HG03460 (cell line): ENCODE results near the gene UCHL5.
A peak's percentile ranks its signal among the peaks of the same experiment; 100 is the strongest.
"Not testable (repeated sequence)": the region's sequence is repeated elsewhere in the genome, so short reads cannot be mapped to it uniquely, and the experiment has no call there.

Experiments used
- ATAC-seq: cut with Tn5 transposase; IDR thresholded peaks from one replicate; pipeline ENCODE4 v1.9.1; 2021; ENCODE audit not compliant: unreplicated experiment

Gene UCHL5

DNA sequence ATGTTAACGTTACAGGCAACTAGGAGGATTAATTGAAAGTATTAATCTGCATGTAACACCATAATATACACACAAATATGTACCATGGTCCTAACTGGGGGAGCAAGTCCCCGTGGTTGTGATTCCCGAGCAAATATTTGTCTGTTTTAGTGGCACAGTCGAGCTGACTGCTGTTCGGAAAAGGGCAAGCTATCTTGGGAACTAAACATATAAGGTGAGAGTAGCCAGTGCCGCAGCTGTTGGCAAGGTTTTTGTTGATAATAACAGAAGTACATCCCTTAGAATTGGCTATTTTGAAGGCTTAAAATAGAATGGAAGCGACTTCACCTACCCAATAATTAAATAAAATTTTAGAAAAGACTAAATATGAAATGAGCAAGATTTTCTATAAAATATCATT, 45.5 kb downstream of the UCHL5 start:
- no peak for ATAC-seq

GRCh38 chr1:193013005-193013404, 46.2 kb downstream of the UCHL5 start:
- no peak for ATAC-seq

DNA sequence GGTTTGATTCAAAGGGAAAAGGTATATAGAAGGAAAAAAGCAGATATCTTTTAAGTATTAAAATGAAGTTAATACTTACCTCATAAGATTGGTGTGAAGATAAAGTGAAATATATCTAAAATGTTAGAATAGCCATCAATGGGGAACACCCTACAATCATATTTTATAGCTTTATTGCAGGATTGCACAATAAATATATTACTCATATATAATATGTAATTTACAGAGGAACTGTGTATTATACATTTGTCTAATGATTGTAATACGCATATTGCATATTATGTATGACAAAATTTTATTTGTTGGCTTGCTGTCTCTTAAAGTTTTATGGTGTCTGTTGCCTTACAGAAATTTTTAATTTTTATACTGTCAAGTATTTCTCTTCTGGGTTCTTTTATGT, 47.8 kb downstream of the UCHL5 start:
- no peak for ATAC-seq

GRCh38 chr1:193009501-193009900, 49.7 kb downstream of the UCHL5 start:
- no peak for ATAC-seq

- ATAC-seq = no peak
These were observed 53.4 kb downstream of the UCHL5 start for GRCh38 chr1:193005785-193006184.

- no peak for ATAC-seq
These were observed 60.6 kb downstream of the UCHL5 start for GRCh38 chr1:192998536-192998935.

- no peak for ATAC-seq
These were observed 65.0 kb downstream of the UCHL5 start for GRCh38 chr1:192994141-192994540.

DNA sequence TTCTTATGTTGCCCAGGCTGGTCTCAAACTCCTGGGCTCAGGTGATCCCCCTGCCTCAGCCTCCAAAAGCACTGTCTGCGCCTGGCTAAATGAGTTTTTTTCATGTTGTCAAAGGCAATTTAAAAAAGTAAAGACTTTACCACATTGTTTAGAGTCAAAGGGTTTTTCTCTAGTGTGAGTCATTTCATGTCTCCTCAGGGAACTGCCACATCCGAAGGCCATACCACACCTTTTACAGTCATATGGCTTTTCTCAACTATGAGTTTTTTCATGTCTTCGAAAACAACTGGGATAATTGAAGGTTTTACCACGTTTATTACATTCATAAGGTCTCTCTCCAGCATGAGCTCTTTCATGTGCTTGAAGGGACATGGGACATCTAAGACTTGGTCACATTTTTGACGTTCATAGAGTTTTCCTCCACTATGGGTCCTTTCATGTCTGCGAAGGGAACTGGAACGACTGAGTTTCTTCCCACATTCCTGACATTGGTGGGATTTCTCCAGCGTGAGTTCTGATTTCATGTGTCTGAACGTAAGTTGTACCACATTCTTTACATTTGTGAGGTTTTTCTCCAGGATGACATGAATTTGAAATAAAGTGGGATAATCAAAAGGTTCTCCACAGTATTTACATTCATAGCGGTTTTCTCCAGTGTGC, 65.6 kb downstream of the UCHL5 start:
- no peak for ATAC-seq

DNA sequence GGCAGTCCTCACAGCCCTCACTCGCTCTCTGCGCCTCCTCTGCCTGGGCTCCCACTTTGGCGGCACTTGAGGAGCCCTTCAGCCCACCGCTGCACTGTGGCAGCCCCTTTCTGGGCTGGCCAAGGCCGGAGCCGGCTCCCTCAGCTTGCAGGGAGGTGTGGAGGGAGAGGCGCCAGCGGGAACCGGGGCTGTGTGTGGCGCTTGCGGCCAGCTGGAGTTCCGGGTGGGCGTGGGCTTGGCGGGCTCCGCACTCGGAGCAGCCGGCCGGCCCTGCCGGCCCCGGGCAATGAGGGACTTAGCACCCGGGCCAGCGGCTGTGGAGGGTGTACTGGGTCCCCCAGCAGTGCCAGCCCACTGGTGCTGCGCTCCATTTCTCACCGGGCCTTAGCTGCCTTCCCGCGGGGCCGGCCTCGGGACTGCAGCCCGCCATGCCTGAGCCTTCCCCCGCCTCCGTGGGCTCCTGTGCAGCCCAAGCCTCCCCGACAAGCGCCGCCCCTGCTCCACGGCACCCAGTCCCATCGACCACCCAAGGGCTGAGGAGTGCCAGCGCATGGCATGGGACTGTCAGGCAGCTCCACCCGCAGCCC, 72.3 kb downstream of the UCHL5 start:
- ATAC-seq = not testable (repeated sequence)

DNA sequence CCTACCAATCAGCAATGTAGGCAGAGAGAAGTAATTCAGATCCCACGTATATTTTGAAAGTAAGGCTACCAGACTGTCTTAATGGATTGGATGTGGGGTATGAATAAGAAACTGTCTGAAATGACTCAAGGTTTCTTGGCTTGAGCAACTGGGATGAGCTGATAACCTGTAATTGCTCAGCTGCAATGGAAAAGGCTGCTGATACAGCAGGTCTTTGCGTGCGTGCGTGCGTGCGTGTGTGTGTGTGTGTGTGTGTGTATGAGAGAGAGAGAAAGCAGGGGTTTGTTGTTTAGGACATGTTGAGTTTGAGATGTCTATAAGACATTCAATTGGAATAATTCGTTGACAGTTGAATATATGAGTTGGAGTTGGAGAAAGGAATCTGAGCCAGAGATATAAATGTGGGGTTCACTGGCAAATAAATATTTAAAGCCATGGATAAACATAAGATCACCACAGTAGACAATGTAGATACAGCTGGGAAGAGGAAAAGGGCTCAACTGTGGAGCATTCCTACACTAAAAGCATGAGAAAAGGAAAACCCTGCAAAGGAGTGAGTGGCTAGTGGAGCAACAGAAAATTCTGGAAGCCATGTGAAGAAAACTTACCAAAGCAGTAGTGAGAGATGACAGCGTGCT, 72.9 kb downstream of the UCHL5 start:
- ATAC-seq = no peak

GRCh38 chr1:192984080-192984479, 75.1 kb downstream of the UCHL5 start:
- no peak for ATAC-seq

DNA sequence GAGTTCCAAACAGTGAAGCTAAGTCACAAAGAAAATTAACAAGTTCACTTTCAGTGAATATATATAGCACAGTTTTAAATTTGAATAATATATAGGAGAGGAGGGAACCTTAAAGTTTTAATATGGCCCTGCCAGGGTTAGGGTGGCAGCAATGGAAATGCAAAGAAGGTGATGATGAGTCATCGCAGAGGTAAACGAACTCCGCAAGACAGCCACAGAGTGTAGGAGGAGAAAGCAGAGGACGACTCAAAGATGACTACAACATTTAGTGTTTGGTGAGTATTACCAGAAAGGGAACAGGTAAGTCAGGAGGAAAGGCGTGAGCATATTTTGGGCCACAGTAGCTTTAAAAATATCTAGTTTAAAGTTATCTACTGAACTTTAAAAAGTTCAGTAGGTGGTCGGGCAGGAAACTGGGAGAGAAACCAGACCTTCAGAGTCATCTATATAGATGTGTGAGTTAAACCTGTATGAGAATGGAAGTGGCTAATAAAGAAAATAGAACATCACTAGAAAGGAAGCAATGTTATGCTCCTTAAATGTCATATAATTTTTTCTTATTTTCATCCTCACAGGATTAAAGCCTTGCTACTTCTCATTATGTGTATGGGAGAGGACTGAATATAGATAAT, 75.7 kb downstream of the UCHL5 start:
- peak; percentile 69 for ATAC-seq

DNA sequence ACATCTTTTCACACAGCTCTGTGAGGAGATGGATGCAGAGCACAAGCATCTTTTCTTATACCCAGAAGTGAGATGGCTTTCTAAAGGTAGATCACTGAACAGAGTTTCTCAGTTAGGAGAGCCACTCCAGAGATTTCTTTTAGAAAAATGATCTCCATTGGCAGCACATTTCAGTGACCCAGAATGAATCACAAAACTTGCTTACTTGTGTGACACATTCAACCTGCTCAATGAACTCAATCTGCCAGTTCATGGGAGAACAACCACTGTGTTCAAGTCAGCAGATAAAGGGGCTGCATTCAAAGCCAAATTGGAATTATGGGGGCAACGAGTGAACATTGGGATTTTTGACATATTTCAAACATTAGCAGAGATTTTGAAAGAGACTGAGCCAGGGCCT, 78.3 kb downstream of the UCHL5 start:
- ATAC-seq = no peak

GRCh38 chr1:192980334-192980733, 78.8 kb downstream of the UCHL5 start:
- not testable (repeated sequence) for ATAC-seq

DNA sequence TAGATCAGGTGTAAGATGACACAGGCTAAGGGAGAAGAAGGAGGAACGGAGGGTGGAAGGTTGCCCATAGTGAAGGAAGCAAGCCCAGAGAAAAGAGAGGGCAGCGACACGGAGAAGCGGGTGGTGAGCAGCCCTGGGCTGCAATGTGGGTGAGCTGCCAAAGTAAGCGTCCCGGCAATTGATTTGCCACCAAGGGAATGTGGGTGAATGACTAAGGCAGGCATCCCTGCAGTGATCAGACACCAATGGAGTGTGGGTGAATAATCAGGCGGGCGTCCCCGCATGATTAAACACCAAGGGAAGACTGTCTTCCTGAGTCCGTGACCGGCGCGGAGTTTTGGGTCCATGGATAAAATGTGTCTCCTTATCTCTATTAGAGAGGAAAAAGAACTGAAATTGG, 79.6 kb downstream of the UCHL5 start:
- no peak for ATAC-seq

- no peak for ATAC-seq
These were observed 80.9 kb downstream of the UCHL5 start for GRCh38 chr1:192978195-192978710.

DNA sequence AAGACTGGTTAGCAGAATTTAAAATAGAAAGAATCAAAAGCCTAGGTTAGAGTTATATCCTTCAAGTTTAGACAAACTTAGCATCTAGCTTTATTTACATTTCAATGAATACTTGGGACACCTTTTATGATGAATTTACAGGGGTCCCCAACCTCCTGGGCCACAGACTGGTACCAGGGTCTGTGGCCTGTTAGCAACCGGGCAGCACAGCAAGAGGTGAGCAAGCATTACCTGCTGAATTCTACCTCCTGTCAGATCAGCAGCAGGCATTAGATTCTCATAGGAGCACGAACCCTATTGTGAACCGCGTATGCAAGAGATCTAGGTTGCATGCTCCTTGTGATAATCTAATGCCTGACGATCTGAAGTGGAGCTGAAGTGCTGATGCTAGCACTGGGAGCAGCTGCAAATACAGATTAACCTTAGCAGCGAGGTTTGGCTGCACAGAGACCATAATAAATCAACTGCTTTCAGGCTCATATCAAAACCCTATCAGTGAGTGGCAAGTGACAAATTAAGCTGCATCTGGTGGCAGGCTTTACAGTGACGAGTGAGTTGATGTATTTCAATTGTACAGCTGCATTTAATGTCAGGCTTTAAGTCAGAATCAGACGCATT, 82.0 kb downstream of the UCHL5 start:
- no peak for ATAC-seq

- no peak for ATAC-seq
These were observed 82.6 kb downstream of the UCHL5 start for GRCh38 chr1:192976576-192976975.

DNA sequence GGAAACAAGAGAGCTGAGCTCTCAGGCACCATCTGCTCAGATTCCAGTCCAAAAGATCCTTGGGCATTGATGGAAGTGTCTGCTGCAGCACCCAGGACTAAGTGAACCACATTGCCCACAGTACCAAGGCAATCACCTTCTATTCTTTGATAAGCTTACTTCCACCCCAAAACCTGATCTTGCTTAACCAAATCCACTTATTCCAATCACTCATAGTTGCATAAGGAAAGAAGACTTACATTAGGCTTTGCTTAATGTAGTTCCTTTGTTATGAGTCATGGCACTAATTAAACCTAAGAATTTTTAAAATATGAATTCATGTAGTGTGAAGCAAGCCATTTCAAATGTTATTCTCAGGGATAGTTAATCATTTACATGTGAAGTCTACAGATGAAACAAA, 84.5 kb downstream of the UCHL5 start:
- ATAC-seq = no peak

GRCh38 chr1:192973988-192974387, 85.2 kb downstream of the UCHL5 start:
- ATAC-seq = no peak

- ATAC-seq = no peak
These were observed 86.0 kb downstream of the UCHL5 start for GRCh38 chr1:192973202-192973601.
